HepG2 (cell line): ENCODE measurements around the gene SOX12. TPM values are rescaled to one million over a fixed set of nuclear protein-coding genes. Genes with fewer than 3 reads are reported as not detected.

ENCODE experiments used
- ATAC-seq: fragments of 200-7000 bp; cut with Tn5 transposase; 3 replicates; pipeline ENCODE4 v1.9.1; 2020; ENCODE audit warnings: mild to moderate bottlenecking, moderate library complexity
- BruUV-seq: library from RNA; stranded (reverse); fragments of 400-500 nt; replicated peaks from 2 replicates; lab custom pipeline; 2021; lab: Mats Ljungman, UMichigan
- CTCF ChIA-PET: fragments of 300-600 bp; formaldehyde crosslinking; extraction: SDS; loops from one replicate; lab custom pipeline; 2021; ENCODE audit warnings: low total read pairs, inconsistent platforms, low intra/inter-chr PET ratio; lab: Yijun Ruan, JAX
- POLR2A ChIA-PET: fragments of 350-600 bp; sonication (Branson Sonifier 250); formaldehyde crosslinking; loops from one replicate; lab custom pipeline; 2020; ENCODE audit warnings: antibody characterized with exemption, inconsistent platforms; lab: Yijun Ruan, JAX
- DNase-seq: peaks from one replicate; pipeline ENCODE4 v3.0.0-alpha.2; 2015; ENCODE audit warnings: low spot score
- FAIRE-seq: peaks from 3 replicates; lab custom pipeline; 2011; peaks lifted over from hg19 to GRCh38; lab: Jason Lieb, UNC
- H2AFZ ChIP-seq: one replicate; pipeline ENCODE4 v1.6.1; 2011; ENCODE audit warnings: low read length, inconsistent platforms
- H3K27ac ChIP-seq: fragments of 300-600 bp; 3 replicates; pipeline ENCODE4 v1.8.0; 2011; ENCODE audit warnings: mixed run types, mild to moderate bottlenecking, mixed read lengths, low read length, inconsistent platforms; ENCODE audit not compliant: insufficient read depth; ENCODE audit errors: extremely low read length
- H3K27me3 ChIP-seq, 2 experiments: fragments of 200-600 bp in 1 of 2; 2 replicates in 1 of 2; 3 replicates in 1 of 2; pipeline versions ENCODE4 v1.6.0 to v1.8.0; 2011; ENCODE audit warnings: low read length in 2 of 2, mild to moderate bottlenecking in 2 of 2, moderate library complexity in 2 of 2, inconsistent platforms in 1 of 2; ENCODE audit not compliant: insufficient read depth in 2 of 2, control insufficient read depth in 1 of 2
- H3K36me3 ChIP-seq, 2 experiments: fragments of 200-600 bp in 1 of 2; replicated peaks in 1 of 2; 2 replicates in 1 of 2; 3 replicates in 1 of 2; pipeline versions ENCODE4 v1.5.1 to v1.8.0; 2011; ENCODE audit warnings: low read length in 2 of 2, inconsistent platforms in 1 of 2; ENCODE audit not compliant: insufficient read depth in 2 of 2, control insufficient read depth in 1 of 2
- H3K4me1 ChIP-seq: 2 replicates; pipeline ENCODE4 v1.5.1; 2012; ENCODE audit warnings: low read length, inconsistent platforms; ENCODE audit not compliant: insufficient read depth
- H3K4me2 ChIP-seq: 2 replicates; pipeline ENCODE4 v1.6.0; 2011; ENCODE audit warnings: low read depth, low read length, inconsistent platforms
- H3K4me3 ChIP-seq, 3 experiments: fragments of 200-600 bp in 1 of 3; sonication (generic), shearing (Covaris generic) in 1 of 3; replicated peaks in 1 of 3; 2 replicates each; pipeline ENCODE4 v1.5.1; 2011 to 2016; ENCODE audit warnings: low read length in 3 of 3, inconsistent platforms in 2 of 3, low read depth in 2 of 3, mild to moderate bottlenecking in 2 of 3, control low read depth in 1 of 3, mixed read lengths in 1 of 3; ENCODE audit not compliant: insufficient read depth in 1 of 3
- H3K79me2 ChIP-seq: one replicate; pipeline ENCODE4 v1.6.1; 2011; ENCODE audit warnings: low read length, inconsistent platforms; ENCODE audit not compliant: insufficient read depth
- H3K9ac ChIP-seq: 2 replicates; pipeline ENCODE4 v1.6.0; 2011; ENCODE audit warnings: mild to moderate bottlenecking, low read depth, low read length, inconsistent platforms; ENCODE audit not compliant: insufficient read depth
- H3K9me3 ChIP-seq: 2 replicates; pipeline ENCODE4 v1.5.1; 2012; ENCODE audit warnings: mild to moderate bottlenecking, low read length
- H4K20me1 ChIP-seq: 2 replicates; pipeline ENCODE4 v1.6.0; 2011; ENCODE audit warnings: inconsistent platforms, mild to moderate bottlenecking, low read length, moderate library complexity; ENCODE audit not compliant: insufficient read depth
- BCL3 ChIP-seq: sonication (generic); formaldehyde crosslinking; IDR thresholded peaks from 2 replicates; pipeline ENCODE4 v1.5.1; 2020; ENCODE audit warnings: mild to moderate bottlenecking, missing genetic modification reagents, moderate library complexity
- CBFB ChIP-seq: sonication (generic); formaldehyde crosslinking; IDR thresholded peaks from 2 replicates; pipeline ENCODE4 v1.4.0; 2020; ENCODE audit warnings: missing genetic modification reagents
- ISL2 ChIP-seq: sonication (generic); formaldehyde crosslinking; IDR thresholded peaks from 2 replicates; pipeline ENCODE4 v1.5.0; 2020; ENCODE audit warnings: missing genetic modification reagents
- NCOR1 ChIP-seq: fragments of 200-600 bp; sonication (generic); IDR thresholded peaks from 2 replicates; pipeline ENCODE4 v1.7.0; 2017; ENCODE audit warnings: antibody characterized with exemption, low read length, borderline replicate concordance
- PBX3 ChIP-seq: sonication (generic); formaldehyde crosslinking; IDR thresholded peaks from 2 replicates; pipeline ENCODE4 v1.8.1; 2023; ENCODE audit warnings: missing genetic modification reagents, inconsistent platforms, borderline replicate concordance
- PLSCR1 ChIP-seq: sonication (generic); formaldehyde crosslinking; IDR thresholded peaks from 2 replicates; pipeline ENCODE4 v1.5.0; 2020; ENCODE audit warnings: missing genetic modification reagents, mild to moderate bottlenecking, borderline replicate concordance
- POGZ ChIP-seq: sonication (generic); formaldehyde crosslinking; IDR thresholded peaks from 2 replicates; pipeline ENCODE4 v1.4.0; 2020; ENCODE audit warnings: mild to moderate bottlenecking, missing genetic modification reagents
- RBFOX2 ChIP-seq: fragments of 200-400 bp; formaldehyde crosslinking; IDR thresholded peaks from 2 replicates; pipeline ENCODE4 v1.6.1; 2017; ENCODE audit warnings: low read depth, mild to moderate bottlenecking, low read length
- REXO4 ChIP-seq: sonication (generic); formaldehyde crosslinking; IDR thresholded peaks from 2 replicates; pipeline ENCODE4 v1.8.0; 2022; ENCODE audit warnings: missing genetic modification reagents, mild to moderate bottlenecking, borderline replicate concordance
- SP5 ChIP-seq: IDR thresholded peaks from 2 replicates; pipeline ENCODE4 v1.6.1; 2016; ENCODE audit warnings: low read depth, borderline replicate concordance
- WIZ ChIP-seq: sonication (generic); formaldehyde crosslinking; IDR thresholded peaks from 2 replicates; pipeline ENCODE4 v1.5.1; 2020; ENCODE audit warnings: mild to moderate bottlenecking, missing genetic modification reagents
- ZC3H13 ChIP-seq: sonication (generic); formaldehyde crosslinking; IDR thresholded peaks from 2 replicates; pipeline ENCODE4 v1.8.1; 2023; ENCODE audit warnings: mild to moderate bottlenecking, missing genetic modification reagents, moderate library complexity
- ZFP82 ChIP-seq: sonication (generic); formaldehyde crosslinking; IDR thresholded peaks from 2 replicates; pipeline ENCODE4 v1.5.1; 2020; ENCODE audit warnings: mild to moderate bottlenecking, missing genetic modification reagents, borderline replicate concordance
- ZNF362 ChIP-seq: sonication (generic); formaldehyde crosslinking; IDR thresholded peaks from 2 replicates; pipeline ENCODE4 v1.4.0; 2020; ENCODE audit warnings: missing genetic modification reagents, mild to moderate bottlenecking, borderline replicate concordance
- ZNF460 ChIP-seq: sonication (generic); formaldehyde crosslinking; IDR thresholded peaks from 2 replicates; pipeline ENCODE4 v1.5.1; 2020; ENCODE audit warnings: missing genetic modification reagents, mild to moderate bottlenecking, borderline replicate concordance
- ZNF576 ChIP-seq: sonication (generic); formaldehyde crosslinking; IDR thresholded peaks from 2 replicates; pipeline ENCODE4 v1.4.0; 2020; ENCODE audit warnings: mild to moderate bottlenecking, missing genetic modification reagents
- ZNF674 ChIP-seq: sonication (generic); formaldehyde crosslinking; IDR thresholded peaks from 2 replicates; pipeline ENCODE4 v1.5.0; 2020; ENCODE audit warnings: low read depth, mild to moderate bottlenecking, missing genetic modification reagents
- ZNF7 ChIP-seq: IDR thresholded peaks from 2 replicates; pipeline ENCODE4 v1.6.1; 2016; ENCODE audit warnings: missing biosample characterization, missing genetic modification reagents
- ZNF737 ChIP-seq: sonication (generic); formaldehyde crosslinking; IDR thresholded peaks from 2 replicates; pipeline ENCODE4 v1.5.0; 2020; ENCODE audit warnings: missing genetic modification reagents, mild to moderate bottlenecking, borderline replicate concordance
- ZNF761 ChIP-seq: sonication (generic); formaldehyde crosslinking; conservative IDR thresholded peaks from 2 replicates; pipeline ENCODE4 v1.4.0; 2020; ENCODE audit warnings: mild to moderate bottlenecking, missing genetic modification reagents
- ZNF816 ChIP-seq: sonication (generic); formaldehyde crosslinking; IDR thresholded peaks from 2 replicates; pipeline ENCODE4 v1.8.0; 2022; ENCODE audit warnings: missing genetic modification reagents, mild to moderate bottlenecking, borderline replicate concordance
- WGBS: methylation state at CpG from one replicate; pipeline ENCODE4 v1.1.6; 2017; ENCODE audit warnings: low lambda C conversion rate; 5-methylcytosine and 5-hydroxymethylcytosine counted together
- in situ Hi-C: cut with HindIII; loops from 2 replicates; pipeline ENCODE4 v1.10.0; 2017; ENCODE audit warnings: low pct_unique_long_range_greater_than_20kb; ENCODE audit not compliant: extremely low pct_ligation_motif_present
- intact Hi-C: fragments of 100-400 bp; cut with micrococcal nuclease; formaldehyde crosslinking; loops from one replicate; pipeline ENCODE4 v1.10.0; 2022; ENCODE audit not compliant: unreplicated experiment
- polyA plus RNA-seq, 8 experiments: library from polyadenylated mRNA; depleted of rRNA in 3 of 8; stranded (reverse) in 7 of 8; unstranded in 1 of 8; fragments of >200 nt; fragmentation: Illumina TruSeq in 4 of 8; extraction: Trizol in 4 of 8; gene quantifications; 2 replicates each; pipeline versions ENCODE4 v1.2.1 to v1.2.3, GENCODE V29; 2011 to 2016; ENCODE audit warnings: low read depth in 4 of 8, missing spikeins in 1 of 8, mixed read lengths in 1 of 8; ENCODE audit not compliant: insufficient read depth in 1 of 8
- total RNA-seq, 5 experiments: library from RNA; depleted of rRNA; stranded (reverse); fragments of >200 nt; fragmentation: Illumina TruSeq; extraction: Trizol; gene quantifications; 2 replicates each; pipeline ENCODE4 v1.2.3, GENCODE V29; 2016; ENCODE audit warnings: low read depth in 1 of 5

SOX12 gene
- total and polyA plus RNA-seq, 2 of the 13 experiments (the other 11 are each of a cell fraction or from before 2014, with no cell fraction given) = 10.0 to 18.7 TPM

- DNase-seq (no peak), FAIRE-seq (no peak), ATAC-seq (no peak)
- H2AFZ ChIP-seq = no peak overlapping the region
- ChIA-PET POLR2A (interaction anchor here (0.6 to 3.8 kb wide), 7 partner anchors 11 to 217 kb away, joined by 3 to 56 read pairs (median 12); partner anchors contain the start of genes SOX12 and ZCCHC3), CTCF (no interaction called here)
- no peak overlapping the region for H3K9ac ChIP-seq
- no peaks in the 10 kb centered on the region for H4K20me1 ChIP-seq
- H3K9me3 ChIP-seq = no peaks in the 10 kb centered on the region
- WGBS = 47% methylated on average over 7 of the region's 7 CpGs
- peak overlapping the region in 2 of 3 experiments; percentile 9 to 62; a peak in 4 of 6 replicates for H3K4me3 ChIP-seq
- peak overlapping the region; percentile 93 for H3K4me2 ChIP-seq
- no peaks in the 10 kb centered on the region for H3K79me2 ChIP-seq
- peaks cover 41% of the 10 kb centered on the region for H3K4me1 ChIP-seq
- no peak overlapping the region for H3K27ac ChIP-seq
- no peaks in the 10 kb centered on the region; a peak in 1 of 5 replicates for H3K27me3 ChIP-seq
- intact Hi-C loops (no loop called here), in situ Hi-C loops (no loop called here)
- H3K36me3 ChIP-seq = no peaks in the 10 kb centered on the region
- no TSS peak for BruUV-seq
- TF ChIP-seq ZNF816 (CRISPR knock-in tag) (peak; percentile 74; the same call in 1 of the 2 replicates), CBFB (CRISPR knock-in tag) (0 out of 2 replicates have a peak, but pooled peaks have one; percentile 5), RBFOX2 (no peak), ZC3H13 (CRISPR knock-in tag) (no peak), ZNF761 (CRISPR knock-in tag) (0 out of 2 replicates have a peak, but pooled peaks have one; percentile 50), POGZ (peak; percentile 2; the same call in 1 of the 2 replicates), ZNF674 (no peak), ZNF362 (CRISPR knock-in tag) (peak; percentile 85; the same call in 1 of the 2 replicates), SP5 (CRISPR knock-in tag) (no peak), NCOR1 (0 out of 2 replicates have a peak, but pooled peaks have one; percentile 44), PLSCR1 (CRISPR knock-in tag) (no peak), ZFP82 (CRISPR knock-in tag) (0 out of 2 replicates have a peak, but pooled peaks have one; percentile 46), ZNF460 (CRISPR knock-in tag) (no peak), WIZ (CRISPR knock-in tag) (no peak), BCL3 (CRISPR knock-in tag) (no peak), ISL2 (CRISPR knock-in tag) (peak; percentile 9; the same call in 1 of the 2 replicates), ZNF576 (no peak), ZNF737 (CRISPR knock-in tag) (no peak), PBX3 (CRISPR knock-in tag) (no peak), ZNF7 (CRISPR knock-in tag) (no peak), REXO4 (no peak)
These were observed 14.7 kb upstream of the SOX12 start for GRCh38 chr20:310645-311044.
